HFFc6 (cell line): Measurements from ENCODE around the gene THOP1. TPM values are rescaled to one million over a fixed set of nuclear protein-coding genes. Genes with fewer than 3 reads are reported as not detected.

Source experiments
- DNase-seq: peaks from one replicate; pipeline ENCODE4 v3.0.0-alpha.2; 2018
- H3K27ac Mint-ChIP-seq: 2 replicates; pipeline ENCODE4 v1.8.0; 2020; ENCODE audit warnings: mild to moderate bottlenecking, mixed read lengths
- H3K27me3 Mint-ChIP-seq: 2 replicates; pipeline ENCODE4 v1.8.0; 2021; ENCODE audit warnings: mild to moderate bottlenecking, moderate library complexity, mixed read lengths; ENCODE audit not compliant: insufficient read depth
- H3K36me3 Mint-ChIP-seq: 2 replicates; pipeline ENCODE4 v1.8.0; 2021; ENCODE audit warnings: low read depth, mixed read lengths
- H3K4me1 Mint-ChIP-seq: 2 replicates; pipeline ENCODE4 v1.8.0; 2020; ENCODE audit warnings: low read depth, mixed read lengths
- H3K4me3 Mint-ChIP-seq: 2 replicates; pipeline ENCODE4 v1.8.0; 2020; ENCODE audit warnings: mild to moderate bottlenecking, moderate library complexity, mixed read lengths
- H3K9me3 Mint-ChIP-seq: 2 replicates; pipeline ENCODE4 v1.8.0; 2020; ENCODE audit warnings: mild to moderate bottlenecking, mixed read lengths
- CTCF ChIP-seq: fragments of 200-600 bp; sonication (generic); IDR thresholded peaks from 2 replicates; pipeline ENCODE4 v1.5.0; 2021; ENCODE audit warnings: antibody characterized with exemption, mild to moderate bottlenecking
- total RNA-seq, 6 experiments: library from RNA; stranded (reverse); fragmentation: NEBNext Ultra II Directional; extraction: Animal tissue kit (Norgen Biotek cat#: 25700); gene quantifications; 2 replicates in 1 of 6; 3 replicates in 5 of 6; pipeline ENCODE4 v1.2.3, GENCODE V29; 2021

THOP1 gene
- total RNA-seq, 6 experiments from 2014 or later, result 83.7 to 114 (median 94.3) TPM

- Mint-ChIP-seq H3K4me1 (no peaks in the 10 kb centered on the region), H3K9me3 (no peaks in the 10 kb centered on the region), H3K27me3 (peaks cover 2% of the 10 kb centered on the region; the same call in 1 of the 2 replicates), H3K27ac (no peak overlapping the region), H3K4me3 (no peak overlapping the region), H3K36me3 (peaks cover 4% of the 10 kb centered on the region; the same call in 1 of the 2 replicates)
- TF ChIP-seq CTCF, result no peak
- DNase-seq, result no peak
Observed at GRCh38 chr19:2793126-2793525, 7.8 kb downstream of the THOP1 start.

DNA sequence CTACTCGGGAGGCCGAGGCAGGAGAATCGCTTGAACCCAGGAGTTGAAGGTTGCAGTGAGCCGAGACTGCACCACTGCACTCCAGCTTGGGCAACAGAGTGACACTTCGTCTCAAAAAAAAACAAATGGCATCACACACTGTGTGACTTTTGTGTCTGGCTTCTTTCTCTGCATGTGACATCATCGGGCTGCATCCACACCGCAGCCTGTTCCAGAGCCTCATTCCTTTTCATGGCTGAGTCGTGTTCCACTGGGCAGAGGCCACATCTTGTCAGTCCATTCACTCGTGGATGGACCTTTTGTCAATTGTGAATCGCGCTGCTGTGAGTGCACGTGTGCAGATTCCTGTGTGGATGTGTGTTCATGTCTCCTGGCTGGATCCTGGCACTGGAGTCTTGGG, 8.3 kb downstream of the THOP1 start:
- no peak overlapping the region for H3K4me3 Mint-ChIP-seq
- TF ChIP-seq CTCF, result no peak
- H3K27ac Mint-ChIP-seq, result no peak overlapping the region
- H3K4me1 Mint-ChIP-seq, result no peaks in the 10 kb centered on the region
- no peaks in the 10 kb centered on the region for H3K9me3 Mint-ChIP-seq
- peaks cover 4% of the 10 kb centered on the region; the same call in 1 of the 2 replicates for H3K36me3 Mint-ChIP-seq
- peaks cover 2% of the 10 kb centered on the region; the same call in 1 of the 2 replicates for H3K27me3 Mint-ChIP-seq
- no peak for DNase-seq

DNA sequence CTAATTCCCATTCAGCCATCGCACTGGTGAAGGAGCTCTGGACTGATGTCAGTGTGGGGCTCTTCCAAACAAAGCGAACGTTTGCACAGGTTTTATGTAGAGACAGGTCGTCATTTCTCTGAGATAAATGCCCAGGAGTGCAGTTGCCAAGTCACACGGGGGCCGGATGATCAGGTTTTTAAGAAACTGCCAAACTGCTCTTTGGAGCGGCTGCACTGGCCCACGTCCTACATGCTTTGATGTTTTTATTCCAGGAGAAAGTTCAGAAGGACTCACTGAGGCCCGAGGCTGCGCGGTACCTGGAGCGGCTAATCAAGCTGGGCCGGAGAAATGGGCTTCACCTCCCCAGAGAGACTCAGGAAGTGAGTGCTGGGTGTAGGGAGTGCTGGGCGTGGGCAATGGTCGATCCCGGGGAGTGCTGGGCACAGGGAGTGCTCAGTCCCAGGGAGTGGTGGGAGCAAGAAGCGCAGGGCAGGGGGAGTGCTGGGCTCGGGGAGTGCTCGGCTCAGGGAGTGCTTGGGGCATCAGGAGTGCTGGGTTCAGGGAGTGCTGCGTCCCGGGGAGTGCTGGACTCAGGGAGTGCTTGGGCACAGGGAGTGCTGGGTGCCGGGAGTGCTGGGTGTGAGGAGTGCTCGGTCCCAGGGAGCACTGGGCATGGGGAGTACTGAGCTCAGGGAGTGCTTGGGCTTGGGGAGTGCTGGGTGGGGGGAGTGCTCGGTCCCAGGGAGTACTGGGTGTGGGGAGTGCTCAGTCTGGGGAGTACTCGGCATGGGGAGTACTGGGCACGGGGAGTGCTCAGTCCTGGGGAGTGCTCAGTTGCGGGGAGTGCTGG, 10.7 kb downstream of the THOP1 start:
- no peak for TF ChIP-seq CTCF
- no peak for DNase-seq
- H3K36me3 Mint-ChIP-seq, result peaks cover 8% of the 10 kb centered on the region; the same call in 1 of the 2 replicates
- H3K9me3 Mint-ChIP-seq, result no peaks in the 10 kb centered on the region
- peaks cover 2% of the 10 kb centered on the region; the same call in 1 of the 2 replicates for H3K27me3 Mint-ChIP-seq
- H3K4me3 Mint-ChIP-seq, result no peak overlapping the region
- no peak overlapping the region for H3K27ac Mint-ChIP-seq
- no peaks in the 10 kb centered on the region for H3K4me1 Mint-ChIP-seq

DNA sequence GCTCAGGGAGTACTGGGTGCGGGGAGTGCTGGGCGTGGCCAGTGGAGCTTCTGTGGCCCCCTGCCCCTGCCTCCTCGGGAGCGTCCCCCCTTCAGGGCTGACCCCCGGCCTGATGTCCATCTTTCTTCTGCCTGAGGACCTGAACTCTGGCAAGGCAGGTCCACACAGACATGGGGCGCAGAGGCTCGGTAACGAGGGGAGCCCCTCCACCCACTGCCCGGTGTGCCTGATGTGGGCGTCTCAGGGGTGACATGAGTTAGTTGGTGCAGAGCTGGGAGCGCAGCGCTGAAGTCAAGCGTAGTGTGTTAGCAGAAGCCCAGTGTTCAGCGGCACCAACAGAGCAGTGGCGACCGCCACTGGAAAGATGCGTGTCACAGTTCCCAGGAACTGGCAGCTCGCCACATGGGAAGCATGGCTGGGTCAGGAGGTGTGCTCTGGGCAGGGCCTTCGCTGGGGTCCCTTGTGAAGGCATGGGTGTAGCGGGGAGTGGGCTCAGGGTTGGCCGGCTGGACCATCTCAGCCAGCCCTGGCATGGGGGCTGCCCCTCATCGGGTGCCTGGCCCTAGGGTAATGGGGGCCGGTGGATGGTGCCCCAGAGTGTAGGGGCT, 11.5 kb downstream of the THOP1 start:
- Mint-ChIP-seq H3K36me3 (peaks cover 11% of the 10 kb centered on the region; the same call in 1 of the 2 replicates), H3K4me3 (no peak overlapping the region), H3K27me3 (peaks cover 2% of the 10 kb centered on the region; the same call in 1 of the 2 replicates), H3K4me1 (no peaks in the 10 kb centered on the region), H3K9me3 (no peaks in the 10 kb centered on the region), H3K27ac (no peak overlapping the region)
- DNase-seq, result no peak
- no peak for TF ChIP-seq CTCF

DNA sequence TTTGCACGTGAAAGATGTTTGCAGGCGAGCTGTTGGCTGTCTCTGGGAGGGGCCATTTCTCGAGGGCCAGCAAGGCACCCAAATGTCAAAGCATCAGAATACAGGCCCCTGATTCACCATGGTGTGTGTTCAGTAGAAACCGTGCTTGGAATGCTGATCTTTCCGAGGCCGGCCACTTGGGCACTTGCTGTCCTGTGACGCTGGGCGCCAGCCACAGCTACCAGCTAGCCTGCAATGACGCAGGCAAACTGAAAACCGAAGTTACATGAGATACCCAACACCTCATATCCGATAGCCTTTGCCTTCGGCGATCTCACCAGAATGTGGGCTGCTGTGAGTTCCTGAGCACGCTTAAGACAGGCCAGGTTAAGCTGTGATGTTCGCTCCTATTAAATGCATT, 12.0 kb downstream of the THOP1 start:
- H3K4me1 Mint-ChIP-seq, result no peaks in the 10 kb centered on the region
- H3K4me3 Mint-ChIP-seq, result no peak overlapping the region
- H3K36me3 Mint-ChIP-seq, result peaks cover 14% of the 10 kb centered on the region; the same call in 1 of the 2 replicates
- no peak overlapping the region for H3K27ac Mint-ChIP-seq
- TF ChIP-seq CTCF, result no peak
- H3K9me3 Mint-ChIP-seq, result no peaks in the 10 kb centered on the region
- H3K27me3 Mint-ChIP-seq, result peaks cover 2% of the 10 kb centered on the region; the same call in 1 of the 2 replicates
- DNase-seq, result no peak
